Endometrium (tissue), 2 donors: ENCODE measurements around the gene MARVELD3.
"Not testable (repeated sequence)": the region's sequence is repeated elsewhere in the genome, so short reads cannot be mapped to it uniquely, and the experiment has no call there.

Experiments
- FAIRE-seq: peaks from 2 replicates; lab custom pipeline; 2012; peaks lifted over from hg19 to GRCh38; lab: Jason Lieb, UNC
- donor health status: control.
- donor health status: control.

The MARVELD3 gene

DNA sequence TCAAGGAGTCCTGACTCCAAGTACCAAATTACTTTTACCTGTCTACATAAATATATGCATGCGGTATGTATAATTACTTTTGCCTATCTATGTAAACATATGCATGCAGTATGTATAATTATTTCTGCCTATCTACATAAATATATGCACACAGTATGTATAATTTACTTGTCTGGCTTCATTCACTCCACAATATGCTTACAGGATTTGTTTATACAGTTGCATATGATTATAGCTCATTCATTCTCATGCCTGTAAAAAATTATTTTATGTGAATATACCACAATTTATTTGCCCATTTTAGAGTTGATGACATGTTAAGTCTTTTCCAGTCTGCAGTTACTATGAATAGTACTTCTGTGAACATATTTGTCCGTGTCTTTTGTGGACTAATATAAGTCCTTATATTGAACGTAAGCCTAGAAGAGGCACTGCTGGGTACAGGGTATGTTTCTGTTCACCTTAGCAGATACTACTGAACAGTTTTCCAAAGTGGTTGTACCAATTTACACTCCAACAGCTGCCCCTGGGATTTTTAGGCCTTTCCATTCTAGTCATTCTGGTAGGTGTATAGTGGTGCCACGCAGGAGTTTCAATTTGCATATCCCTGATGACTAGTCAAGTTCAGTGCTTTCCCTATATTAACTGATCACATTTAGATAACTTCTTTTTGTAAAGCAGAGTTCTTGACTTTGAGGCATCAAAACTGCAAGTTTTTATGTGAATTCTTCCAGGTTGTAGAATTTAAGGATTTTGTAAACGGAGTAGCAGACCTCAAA is 47.0 kb downstream of the MARVELD3 start:
- no peak for FAIRE-seq

- FAIRE-seq: no peak
These were observed 47.6 kb downstream of the MARVELD3 start for GRCh38 chr16:71673582-71673973.

GRCh38 chr16:71674229-71674628 is 48.2 kb downstream of the MARVELD3 start:
- no peak for FAIRE-seq

- no peak for FAIRE-seq
These were observed 49.4 kb downstream of the MARVELD3 start for GRCh38 chr16:71675380-71675779.

GRCh38 chr16:71676236-71676635 is 50.3 kb downstream of the MARVELD3 start:
- no peak for FAIRE-seq

DNA sequence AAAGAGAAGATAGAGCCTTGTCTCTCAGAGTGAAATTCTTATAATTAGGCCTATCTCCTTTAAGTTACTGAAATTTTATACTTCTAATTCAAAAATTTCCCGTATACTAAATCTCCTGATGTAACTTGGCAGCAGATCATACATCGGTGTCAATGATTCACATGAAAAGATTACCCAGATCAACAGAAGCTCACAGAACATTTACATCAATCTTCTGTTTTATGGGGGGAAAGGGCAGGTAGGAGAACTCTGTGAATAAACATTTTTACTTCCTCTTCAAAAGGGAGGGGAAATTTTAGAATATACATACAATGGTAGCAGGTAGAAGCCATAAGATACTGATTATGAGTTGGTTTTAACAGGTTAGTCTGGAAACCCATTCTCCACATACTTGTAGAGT is 55.4 kb downstream of the MARVELD3 start:
- no peak for FAIRE-seq

GRCh38 chr16:71684280-71684679 is 58.3 kb downstream of the MARVELD3 start:
- FAIRE-seq: not testable (repeated sequence)
